SK-N-SH (cell line): ENCODE results near the gene DTX1. TPM values are rescaled to one million over a fixed set of nuclear protein-coding genes. Genes with fewer than 3 reads are reported as not detected.

Experiments
- CTCF ChIA-PET: fragments of 300-600, 350-600 bp; formaldehyde crosslinking; extraction: SDS; loops from one replicate; lab custom pipeline; 2021; lab: Yijun Ruan, JAX
- POLR2A ChIA-PET: fragments of 350-600 bp; sonication (Branson Sonifier 250); formaldehyde crosslinking; extraction: SDS; loops from one replicate; lab custom pipeline; 2020; ENCODE audit warnings: antibody characterized with exemption, inconsistent platforms; lab: Yijun Ruan, JAX
- DNase-seq: peaks from one replicate; pipeline ENCODE4 v3.0.0; 2012
- H2AFZ ChIP-seq: fragments of 200-600 bp; sonication (generic); 2 replicates; pipeline ENCODE4 v1.8.1; 2016; ENCODE audit warnings: antibody characterized with exemption, mild to moderate bottlenecking, low read depth
- H3F3A ChIP-seq: fragments of 200-600 bp; sonication (generic); replicated peaks from 2 replicates; pipeline ENCODE3; 2016; ENCODE audit warnings: antibody characterized with exemption, mild to moderate bottlenecking; ENCODE audit not compliant: insufficient read depth
- H3K27ac ChIP-seq, 2 experiments: fragments of 200-500 bp in 1 of 2; fragments of 200-600 bp in 1 of 2; sonication (Bioruptor generic) in 1 of 2; sonication (generic), shearing (Covaris generic) in 1 of 2; 2 replicates each; pipeline versions ENCODE4 v1.5.1 to v1.6.1; 2014 to 2016; ENCODE audit warnings: low read depth in 2 of 2, inconsistent platforms in 1 of 2, low read length in 1 of 2, mild to moderate bottlenecking in 1 of 2, mixed read lengths in 1 of 2
- H3K27me3 ChIP-seq: fragments of 200-600 bp; sonication (generic), shearing (Covaris generic); 2 replicates; pipeline ENCODE4 v1.6.1; 2016; ENCODE audit warnings: mixed run types; ENCODE audit not compliant: insufficient read depth
- H3K36me3 ChIP-seq, 2 experiments: fragments of 200-500 bp in 1 of 2; fragments of 200-600 bp in 1 of 2; sonication (Bioruptor generic) in 1 of 2; sonication (generic) in 1 of 2; replicated peaks in 1 of 2; 2 replicates each; pipeline versions ENCODE3 to v1.5.1; 2014 to 2016; ENCODE audit warnings: low read length in 1 of 2, mild to moderate bottlenecking in 1 of 2; ENCODE audit not compliant: insufficient read depth in 2 of 2, control insufficient read depth in 1 of 2
- H3K4me1 ChIP-seq, 2 experiments: fragments of 200-500 bp in 1 of 2; fragments of 200-600 bp in 1 of 2; sonication (Bioruptor generic) in 1 of 2; sonication (generic), shearing (Covaris generic) in 1 of 2; 2 replicates each; pipeline versions ENCODE4 v1.5.1 to v1.6.1; 2014 to 2016; ENCODE audit warnings: low read depth in 1 of 2, low read length in 1 of 2, mixed run types in 1 of 2; ENCODE audit not compliant: insufficient read depth in 2 of 2, control insufficient read depth in 1 of 2
- H3K4me2 ChIP-seq: fragments of 200-600 bp; sonication (generic), shearing (Covaris generic); 2 replicates; pipeline ENCODE4 v1.6.1; 2017; ENCODE audit warnings: mixed run types
- H3K4me3 ChIP-seq, 2 experiments: fragments of 200-500 bp in 1 of 2; fragments of 200-600 bp in 1 of 2; sonication (Bioruptor generic) in 1 of 2; sonication (generic), shearing (Covaris generic) in 1 of 2; 2 replicates each; pipeline versions ENCODE4 v1.5.1 to v1.8.1; 2014 to 2016; ENCODE audit warnings: low read depth in 2 of 2, inconsistent platforms in 1 of 2, low read length in 1 of 2, mild to moderate bottlenecking in 1 of 2, mixed read lengths in 1 of 2, moderate library complexity in 1 of 2
- H3K79me2 ChIP-seq: fragments of 200-600 bp; sonication (generic); 2 replicates; pipeline ENCODE4 v1.8.1; 2017; ENCODE audit warnings: mild to moderate bottlenecking; ENCODE audit not compliant: insufficient read depth
- H3K9ac ChIP-seq: fragments of 200-600 bp; sonication (generic); 2 replicates; pipeline ENCODE4 v1.6.1; 2017; ENCODE audit warnings: mixed run types
- H3K9me2 ChIP-seq: fragments of 200-600 bp; sonication (generic); 2 replicates; pipeline ENCODE4 v1.6.1; 2017; ENCODE audit warnings: mixed run types
- H3K9me3 ChIP-seq: fragments of 200-600 bp; sonication (generic); 2 replicates; pipeline ENCODE4 v1.6.1; 2017; ENCODE audit warnings: mixed run types, mild to moderate bottlenecking, moderate library complexity
- H4K20me1 ChIP-seq: fragments of 200-600 bp; sonication (generic); 2 replicates; pipeline ENCODE4 v1.6.1; 2017; ENCODE audit warnings: mild to moderate bottlenecking, mixed run types; ENCODE audit not compliant: insufficient read depth
- CHD2 ChIP-seq: fragments of 150-350 bp; IDR thresholded peaks from 2 replicates; pipeline ENCODE4 v1.6.1; 2018; ENCODE audit warnings: low read length; ENCODE audit not compliant: partially characterized antibody
- ELF1 ChIP-seq: IDR thresholded peaks from 2 replicates; pipeline ENCODE4 v1.4.0; 2012
- FOSL2 ChIP-seq: IDR thresholded peaks from 2 replicates; pipeline ENCODE4 v1.4.0; 2012; ENCODE audit warnings: low read depth, mild to moderate bottlenecking, moderate library complexity, borderline replicate concordance
- FOXJ3 ChIP-seq: sonication (generic); formaldehyde crosslinking; IDR thresholded peaks from 2 replicates; pipeline ENCODE4 v1.5.1; 2020; ENCODE audit warnings: mild to moderate bottlenecking, missing genetic modification reagents
- MEF2A ChIP-seq: IDR thresholded peaks from 2 replicates; pipeline ENCODE4 v1.4.0; 2012; ENCODE audit warnings: low read depth, borderline replicate concordance
- MXI1 ChIP-seq: IDR thresholded peaks from 2 replicates; pipeline ENCODE4 v1.6.1; 2012; ENCODE audit warnings: mild to moderate bottlenecking, low read depth, low read length, improper control_type of control experiment
- NFIC ChIP-seq: IDR thresholded peaks from 2 replicates; pipeline ENCODE4 v1.4.0; 2012; ENCODE audit warnings: borderline replicate concordance
- RAD21 ChIP-seq: IDR thresholded peaks from 2 replicates; pipeline ENCODE4 v1.6.1; 2012; ENCODE audit warnings: mild to moderate bottlenecking, low read length
- RCOR1 ChIP-seq: fragments of 150-350 bp; IDR thresholded peaks from 2 replicates; pipeline ENCODE4 v1.6.1; 2017; ENCODE audit warnings: antibody characterized with exemption, low read length
- SIN3A ChIP-seq: IDR thresholded peaks from 2 replicates; pipeline ENCODE4 v1.6.1; 2012; ENCODE audit warnings: low read depth, mild to moderate bottlenecking, low read length, moderate library complexity, borderline replicate concordance
- TAF1 ChIP-seq: IDR thresholded peaks from 2 replicates; pipeline ENCODE4 v1.6.1; 2012; ENCODE audit warnings: low read depth, mild to moderate bottlenecking, low read length, moderate library complexity, borderline replicate concordance
- TCF12 ChIP-seq: IDR thresholded peaks from 2 replicates; pipeline ENCODE4 v1.4.0; 2012
- TEAD4 ChIP-seq: IDR thresholded peaks from 2 replicates; pipeline ENCODE4 v1.4.0; 2012; ENCODE audit warnings: mild to moderate bottlenecking, borderline replicate concordance; ENCODE audit not compliant: insufficient read depth
- WGBS: methylation state at CpG from one replicate; pipeline ENCODE4 v1.1.6; 2017; ENCODE audit warnings: low lambda C conversion rate; 5-methylcytosine and 5-hydroxymethylcytosine counted together
- polyA plus RNA-seq, 3 experiments: library from polyadenylated mRNA; depleted of rRNA; stranded (reverse); fragments of >200 nt; gene quantifications; 2 replicates each; pipeline ENCODE4 v1.2.3, GENCODE V29; 2012
- TF ChIP-seq, protein P1 (sequence below): fragments of 150-350 bp; IDR thresholded peaks from 2 replicates; pipeline ENCODE4 v1.6.1; 2016; ENCODE audit warnings: mild to moderate bottlenecking, low read depth, low read length
- TF ChIP-seq, protein P2 (sequence below): fragments of 200-600 bp; sonication (generic); IDR thresholded peaks from 2 replicates; pipeline ENCODE4 v1.6.1; 2017; ENCODE audit warnings: antibody characterized with exemption, mild to moderate bottlenecking, moderate library complexity
- TF ChIP-seq, protein P3 (sequence below): IDR thresholded peaks from 2 replicates; pipeline ENCODE4 v1.4.0; 2012; ENCODE audit warnings: low read depth
- TF ChIP-seq, protein P4 (sequence below): fragments of 150-350 bp; IDR thresholded peaks from 2 replicates; pipeline ENCODE4 v1.6.1; 2017; ENCODE audit warnings: antibody characterized with exemption, low read length, low read depth, borderline replicate concordance
- TF ChIP-seq, protein P5 (sequence below): IDR thresholded peaks from 2 replicates; pipeline ENCODE4 v1.6.1; 2012; ENCODE audit warnings: mild to moderate bottlenecking, low read depth, low read length, moderate library complexity

The DTX1 gene
- polyA plus RNA-seq, 1 of the 3 experiments (the other 2 are of a cell fraction), result 0.72 TPM

DNA sequence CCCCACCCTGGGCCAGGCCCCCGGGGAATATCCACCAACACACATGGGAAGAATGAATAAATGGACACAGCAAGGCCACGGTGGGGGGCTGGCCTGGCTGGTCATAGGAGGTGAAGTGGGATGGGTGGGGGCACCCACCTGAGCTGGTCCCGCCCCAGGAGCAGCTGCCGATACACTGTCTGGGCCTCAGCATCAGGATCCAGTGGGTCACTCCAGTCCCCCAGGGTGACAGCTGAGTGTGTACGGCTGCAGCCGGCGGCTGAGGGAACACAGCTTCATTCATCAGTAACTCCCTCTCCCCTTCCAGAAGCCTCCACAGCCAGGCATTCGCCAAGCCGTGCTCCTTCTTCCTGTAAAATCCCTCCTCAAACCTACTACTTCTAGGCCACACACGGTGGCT lies 45.2 kb downstream of the DTX1 start (continued):
- TF ChIP-seq, protein P1, sequence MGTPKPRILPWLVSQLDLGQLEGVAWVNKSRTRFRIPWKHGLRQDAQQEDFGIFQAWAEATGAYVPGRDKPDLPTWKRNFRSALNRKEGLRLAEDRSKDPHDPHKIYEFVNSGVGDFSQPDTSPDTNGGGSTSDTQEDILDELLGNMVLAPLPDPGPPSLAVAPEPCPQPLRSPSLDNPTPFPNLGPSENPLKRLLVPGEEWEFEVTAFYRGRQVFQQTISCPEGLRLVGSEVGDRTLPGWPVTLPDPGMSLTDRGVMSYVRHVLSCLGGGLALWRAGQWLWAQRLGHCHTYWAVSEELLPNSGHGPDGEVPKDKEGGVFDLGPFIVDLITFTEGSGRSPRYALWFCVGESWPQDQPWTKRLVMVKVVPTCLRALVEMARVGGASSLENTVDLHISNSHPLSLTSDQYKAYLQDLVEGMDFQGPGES, result no peak
- TF ChIP-seq, protein P2, sequence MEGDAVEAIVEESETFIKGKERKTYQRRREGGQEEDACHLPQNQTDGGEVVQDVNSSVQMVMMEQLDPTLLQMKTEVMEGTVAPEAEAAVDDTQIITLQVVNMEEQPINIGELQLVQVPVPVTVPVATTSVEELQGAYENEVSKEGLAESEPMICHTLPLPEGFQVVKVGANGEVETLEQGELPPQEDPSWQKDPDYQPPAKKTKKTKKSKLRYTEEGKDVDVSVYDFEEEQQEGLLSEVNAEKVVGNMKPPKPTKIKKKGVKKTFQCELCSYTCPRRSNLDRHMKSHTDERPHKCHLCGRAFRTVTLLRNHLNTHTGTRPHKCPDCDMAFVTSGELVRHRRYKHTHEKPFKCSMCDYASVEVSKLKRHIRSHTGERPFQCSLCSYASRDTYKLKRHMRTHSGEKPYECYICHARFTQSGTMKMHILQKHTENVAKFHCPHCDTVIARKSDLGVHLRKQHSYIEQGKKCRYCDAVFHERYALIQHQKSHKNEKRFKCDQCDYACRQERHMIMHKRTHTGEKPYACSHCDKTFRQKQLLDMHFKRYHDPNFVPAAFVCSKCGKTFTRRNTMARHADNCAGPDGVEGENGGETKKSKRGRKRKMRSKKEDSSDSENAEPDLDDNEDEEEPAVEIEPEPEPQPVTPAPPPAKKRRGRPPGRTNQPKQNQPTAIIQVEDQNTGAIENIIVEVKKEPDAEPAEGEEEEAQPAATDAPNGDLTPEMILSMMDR, result no peak
- TF ChIP-seq ELF1 (no peak), MXI1 (no peak), TEAD4 (no peak), RCOR1 (no peak), TCF12 (no peak)
- TF ChIP-seq, protein P3, sequence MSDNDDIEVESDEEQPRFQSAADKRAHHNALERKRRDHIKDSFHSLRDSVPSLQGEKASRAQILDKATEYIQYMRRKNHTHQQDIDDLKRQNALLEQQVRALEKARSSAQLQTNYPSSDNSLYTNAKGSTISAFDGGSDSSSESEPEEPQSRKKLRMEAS, result no peak
- TF ChIP-seq, all 33 proteins: peak for 0

DNA sequence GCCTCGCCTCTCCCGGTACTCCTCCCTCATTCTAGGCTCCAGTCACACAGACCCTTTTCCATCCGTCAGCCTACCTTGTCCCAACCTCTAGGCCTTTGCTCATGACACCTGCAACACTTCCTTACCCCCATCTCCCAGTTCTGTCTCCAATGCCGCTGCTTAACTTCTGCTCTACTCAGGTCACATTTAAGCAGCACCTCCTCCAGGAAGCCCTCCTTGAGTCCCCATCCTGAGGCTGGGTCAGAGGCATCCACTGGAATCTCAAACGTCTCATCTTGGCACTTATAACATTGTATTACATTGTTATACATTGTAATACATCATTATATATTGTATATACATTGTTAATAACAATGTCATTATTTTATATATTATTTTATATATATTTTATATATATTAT lies 46.3 kb downstream of the DTX1 start:
- peaks cover 0 to 9% of the 10 kb centered on the region in 2 experiments; a peak in 1 of 4 replicates for H3K4me1 ChIP-seq
- WGBS, result 73% methylated on average over 5 of the region's 5 CpGs
- H4K20me1 ChIP-seq, result no peaks in the 10 kb centered on the region
- H3K9me3 ChIP-seq, result no peaks in the 10 kb centered on the region
- H3K9ac ChIP-seq, result no peak overlapping the region
- no peaks in the 10 kb centered on the region for H3F3A ChIP-seq
- no peak overlapping the region for H3K4me2 ChIP-seq
- no peak for DNase-seq
- ChIA-PET POLR2A (interaction anchor here (1.2 kb wide), 1 partner anchor 74 kb away, joined by 3 read pairs; no protein-coding TSS in a partner anchor), CTCF (interaction anchor here (1.4 to 2.0 kb wide), 2 partner anchors 50 to 72 kb away, joined by 5 to 7 read pairs; no protein-coding TSS in a partner anchor)
- H3K9me2 ChIP-seq, result no peaks in the 10 kb centered on the region
- H3K27me3 ChIP-seq, result no peaks in the 10 kb centered on the region
- TF ChIP-seq FOXJ3 (no peak), NFIC (no peak), RAD21 (no peak), RCOR1 (no peak), MEF2A (no peak), CHD2 (no peak), FOSL2 (no peak), TAF1 (no peak), SIN3A (no peak)
- TF ChIP-seq, protein P1, result no peak
- TF ChIP-seq, protein P3, result no peak
- TF ChIP-seq, protein P4, sequence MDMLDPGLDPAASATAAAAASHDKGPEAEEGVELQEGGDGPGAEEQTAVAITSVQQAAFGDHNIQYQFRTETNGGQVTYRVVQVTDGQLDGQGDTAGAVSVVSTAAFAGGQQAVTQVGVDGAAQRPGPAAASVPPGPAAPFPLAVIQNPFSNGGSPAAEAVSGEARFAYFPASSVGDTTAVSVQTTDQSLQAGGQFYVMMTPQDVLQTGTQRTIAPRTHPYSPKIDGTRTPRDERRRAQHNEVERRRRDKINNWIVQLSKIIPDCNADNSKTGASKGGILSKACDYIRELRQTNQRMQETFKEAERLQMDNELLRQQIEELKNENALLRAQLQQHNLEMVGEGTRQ, result no peak
- TF ChIP-seq, protein P5, sequence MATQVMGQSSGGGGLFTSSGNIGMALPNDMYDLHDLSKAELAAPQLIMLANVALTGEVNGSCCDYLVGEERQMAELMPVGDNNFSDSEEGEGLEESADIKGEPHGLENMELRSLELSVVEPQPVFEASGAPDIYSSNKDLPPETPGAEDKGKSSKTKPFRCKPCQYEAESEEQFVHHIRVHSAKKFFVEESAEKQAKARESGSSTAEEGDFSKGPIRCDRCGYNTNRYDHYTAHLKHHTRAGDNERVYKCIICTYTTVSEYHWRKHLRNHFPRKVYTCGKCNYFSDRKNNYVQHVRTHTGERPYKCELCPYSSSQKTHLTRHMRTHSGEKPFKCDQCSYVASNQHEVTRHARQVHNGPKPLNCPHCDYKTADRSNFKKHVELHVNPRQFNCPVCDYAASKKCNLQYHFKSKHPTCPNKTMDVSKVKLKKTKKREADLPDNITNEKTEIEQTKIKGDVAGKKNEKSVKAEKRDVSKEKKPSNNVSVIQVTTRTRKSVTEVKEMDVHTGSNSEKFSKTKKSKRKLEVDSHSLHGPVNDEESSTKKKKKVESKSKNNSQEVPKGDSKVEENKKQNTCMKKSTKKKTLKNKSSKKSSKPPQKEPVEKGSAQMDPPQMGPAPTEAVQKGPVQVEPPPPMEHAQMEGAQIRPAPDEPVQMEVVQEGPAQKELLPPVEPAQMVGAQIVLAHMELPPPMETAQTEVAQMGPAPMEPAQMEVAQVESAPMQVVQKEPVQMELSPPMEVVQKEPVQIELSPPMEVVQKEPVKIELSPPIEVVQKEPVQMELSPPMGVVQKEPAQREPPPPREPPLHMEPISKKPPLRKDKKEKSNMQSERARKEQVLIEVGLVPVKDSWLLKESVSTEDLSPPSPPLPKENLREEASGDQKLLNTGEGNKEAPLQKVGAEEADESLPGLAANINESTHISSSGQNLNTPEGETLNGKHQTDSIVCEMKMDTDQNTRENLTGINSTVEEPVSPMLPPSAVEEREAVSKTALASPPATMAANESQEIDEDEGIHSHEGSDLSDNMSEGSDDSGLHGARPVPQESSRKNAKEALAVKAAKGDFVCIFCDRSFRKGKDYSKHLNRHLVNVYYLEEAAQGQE, result no peak
- TF ChIP-seq, all 33 proteins: peak for 0
- H2AFZ ChIP-seq, result no peak overlapping the region
- no peaks in the 10 kb centered on the region for H3K36me3 ChIP-seq
- no peak overlapping the region for H3K4me3 ChIP-seq
- no peaks in the 10 kb centered on the region for H3K79me2 ChIP-seq
- no peak overlapping the region for H3K27ac ChIP-seq
